ENCODE measurements around the gene STK38. TPM values are rescaled to one million over a fixed set of nuclear protein-coding genes. Genes with fewer than 3 reads are reported as not detected.
"Not testable (repeated sequence)": the region's sequence is repeated elsewhere in the genome, so short reads cannot be mapped to it uniquely, and the experiment has no call there.

STK38 gene
- total RNA-seq, 2 experiments from 2014 or later = 88.9 to 93.2 TPM

- H3K4me3 Mint-ChIP-seq = no peak overlapping the region
- no peaks in the 10 kb centered on the region for H3K36me3 Mint-ChIP-seq (ENCODE audit: low read depth)
- H3K9me3 Mint-ChIP-seq = no peaks in the 10 kb centered on the region
- CTCF ChIA-PET = interaction anchor here (1.8 to 2.6 kb wide), 3 partner anchors 137 to 155 kb away, joined by 5 to 26 read pairs (median 12); no protein-coding TSS in a partner anchor
- POLR2A ChIA-PET = no interaction called here
- no peak for DNase-seq
- no peak overlapping the region for H3K27ac Mint-ChIP-seq
- peaks cover 11% of the 10 kb centered on the region for H3K4me1 Mint-ChIP-seq
- no peaks in the 10 kb centered on the region for H3K27me3 Mint-ChIP-seq
Measured at GRCh38 chr6:36578431-36578830, 31.2 kb upstream of the STK38 start.

DNA sequence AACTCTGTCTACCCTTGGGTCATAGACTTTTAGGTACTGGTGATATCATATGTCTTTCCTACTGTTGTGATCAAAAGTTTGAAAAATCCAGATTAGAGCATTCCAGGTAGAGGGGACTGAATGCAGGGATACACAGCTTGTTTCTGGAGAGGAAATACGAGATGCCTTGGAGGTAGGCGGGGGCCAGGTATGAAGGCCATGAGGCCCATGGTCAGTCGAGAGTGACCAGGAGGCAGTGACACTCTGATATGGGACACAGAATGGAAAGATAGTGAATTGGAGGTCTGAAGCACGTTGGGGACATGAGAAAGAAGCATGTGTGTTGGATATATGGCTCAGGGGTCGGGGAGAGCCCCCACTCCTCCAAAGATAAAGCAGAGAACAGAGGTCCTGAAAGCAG lies 30.8 kb upstream of the STK38 start:
- H3K27me3 Mint-ChIP-seq = no peaks in the 10 kb centered on the region
- no peaks in the 10 kb centered on the region for H3K36me3 Mint-ChIP-seq (ENCODE audit: low read depth)
- H3K4me3 Mint-ChIP-seq = no peak overlapping the region
- H3K27ac Mint-ChIP-seq = no peak overlapping the region
- no peak for DNase-seq
- no peaks in the 10 kb centered on the region for H3K9me3 Mint-ChIP-seq
- CTCF ChIA-PET = interaction anchor here (2.6 kb wide), 1 partner anchor 155 kb away, joined by 12 read pairs; no protein-coding TSS in a partner anchor
- POLR2A ChIA-PET = no interaction called here
- peaks cover 9% of the 10 kb centered on the region for H3K4me1 Mint-ChIP-seq

- H3K27me3 Mint-ChIP-seq = no peaks in the 10 kb centered on the region
- H3K4me1 Mint-ChIP-seq = peaks cover 6% of the 10 kb centered on the region
- no peaks in the 10 kb centered on the region for H3K36me3 Mint-ChIP-seq (ENCODE audit: low read depth)
- ChIA-PET CTCF (no interaction called here), POLR2A (no interaction called here)
- no peak overlapping the region for H3K27ac Mint-ChIP-seq
- no peaks in the 10 kb centered on the region for H3K9me3 Mint-ChIP-seq
- no peak overlapping the region for H3K4me3 Mint-ChIP-seq
- no peak for DNase-seq
Measured at GRCh38 chr6:36577301-36577700, 30.0 kb upstream of the STK38 start.

GRCh38 chr6:36576578-36576977 lies 29.3 kb upstream of the STK38 start:
- no peaks in the 10 kb centered on the region for H3K9me3 Mint-ChIP-seq
- peaks cover 6% of the 10 kb centered on the region for H3K4me1 Mint-ChIP-seq
- ChIA-PET CTCF (no interaction called here), POLR2A (interaction anchor here (0.6 to 1.5 kb wide), 4 partner anchors 12 to 33 kb away, joined by 3 to 4 read pairs (median 4); no protein-coding TSS in a partner anchor)
- H3K36me3 Mint-ChIP-seq (ENCODE audit: low read depth) = no peaks in the 10 kb centered on the region
- H3K4me3 Mint-ChIP-seq = no peak overlapping the region
- no peaks in the 10 kb centered on the region for H3K27me3 Mint-ChIP-seq
- no peak for DNase-seq
- no peak overlapping the region for H3K27ac Mint-ChIP-seq

- Mint-ChIP-seq H3K9me3 (no peaks in the 10 kb centered on the region), H3K36me3 (ENCODE audit: low read depth) (no peaks in the 10 kb centered on the region), H3K4me1 (peaks cover 7% of the 10 kb centered on the region), H3K27me3 (no peaks in the 10 kb centered on the region), H3K27ac (no peak overlapping the region), H3K4me3 (no peak overlapping the region)
- ChIA-PET POLR2A (no interaction called here), CTCF (interaction anchor here (0.6 kb wide), 1 partner anchor 274 kb away, joined by 3 read pairs; no protein-coding TSS in a partner anchor)
- DNase-seq = no peak
Measured at GRCh38 chr6:36574679-36575078, 27.4 kb upstream of the STK38 start.

GRCh38 chr6:36572353-36573311 lies 25.4 kb upstream of the STK38 start:
- H3K4me1 Mint-ChIP-seq; H3K27ac Mint-ChIP-seq; H3K36me3 Mint-ChIP-seq (ENCODE audit: low read depth); CTCF ChIA-PET; H3K27me3 Mint-ChIP-seq; H3K9me3 Mint-ChIP-seq; POLR2A ChIA-PET; DNase-seq; H3K4me3 Mint-ChIP-seq: not testable (repeated sequence)

GRCh38 chr6:36571122-36572043 lies 24.1 kb upstream of the STK38 start:
- ChIA-PET POLR2A (interaction anchor here (0.6 kb wide), 1 partner anchor 29 kb away, joined by 3 read pairs; no protein-coding TSS in a partner anchor), CTCF (interaction anchor here (0.6 kb wide), 1 partner anchor 18 kb away, joined by 3 read pairs; no protein-coding TSS in a partner anchor)

GRCh38 chr6:36570264-36570663 lies 23.0 kb upstream of the STK38 start:
- peaks cover 2% of the 10 kb centered on the region for H3K4me1 Mint-ChIP-seq
- no peak overlapping the region for H3K4me3 Mint-ChIP-seq
- H3K27me3 Mint-ChIP-seq = no peaks in the 10 kb centered on the region
- no peak for DNase-seq
- H3K27ac Mint-ChIP-seq = no peak overlapping the region
- H3K36me3 Mint-ChIP-seq (ENCODE audit: low read depth) = no peaks in the 10 kb centered on the region
- CTCF ChIA-PET = interaction anchor here (1.1 kb wide), 1 partner anchor 45 kb away, joined by 4 read pairs; no protein-coding TSS in a partner anchor
- H3K9me3 Mint-ChIP-seq = no peaks in the 10 kb centered on the region
- POLR2A ChIA-PET = no interaction called here

More at GRCh38 chr6:36571122-36572043, 24.1 kb upstream of the STK38 start:
- Mint-ChIP-seq H3K4me3 (no peak overlapping the region), H3K4me1 (peaks cover 2% of the 10 kb centered on the region), H3K27ac (no peak overlapping the region), H3K36me3 (ENCODE audit: low read depth) (no peaks in the 10 kb centered on the region), H3K27me3 (no peaks in the 10 kb centered on the region), H3K9me3 (no peaks in the 10 kb centered on the region)
- no peak for DNase-seq

DNA sequence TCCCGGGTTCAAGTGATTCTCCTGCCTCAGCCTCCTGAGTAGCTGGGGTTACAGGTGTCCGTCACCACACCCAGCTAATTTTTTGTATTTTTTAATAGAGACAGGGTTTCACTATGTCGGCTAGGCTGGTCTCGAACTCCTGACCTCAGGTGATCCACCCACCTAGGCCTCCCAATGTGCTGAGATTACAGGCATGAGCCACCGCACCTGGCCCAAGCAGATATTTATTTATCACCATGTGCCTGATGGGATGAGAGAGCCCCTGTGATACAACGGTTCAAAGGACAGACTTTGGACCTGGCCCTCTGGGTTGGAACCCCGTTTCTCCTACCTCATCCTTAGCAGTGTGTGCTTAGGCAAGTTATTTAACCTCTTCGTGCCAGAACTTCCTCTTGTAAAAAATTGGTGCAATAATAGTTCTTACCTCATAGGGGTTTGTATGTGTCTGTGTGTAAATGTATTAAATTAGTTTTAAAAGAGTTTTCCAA lies 19.2 kb upstream of the STK38 start:
- peaks cover 11% of the 10 kb centered on the region for H3K27me3 Mint-ChIP-seq
- no peak overlapping the region for H3K27ac Mint-ChIP-seq
- DNase-seq = no peak
- CTCF ChIA-PET = interaction anchor here (1.2 kb wide), 1 partner anchor 138 kb away, joined by 3 read pairs; no protein-coding TSS in a partner anchor
- no peaks in the 10 kb centered on the region for H3K36me3 Mint-ChIP-seq (ENCODE audit: low read depth)
- H3K4me3 Mint-ChIP-seq = no peak overlapping the region
- H3K4me1 Mint-ChIP-seq = peaks cover 2% of the 10 kb centered on the region
- POLR2A ChIA-PET = interaction anchor here (0.8 kb wide), 1 partner anchor 111 kb away, joined by 3 read pairs; no protein-coding TSS in a partner anchor
- H3K9me3 Mint-ChIP-seq = no peaks in the 10 kb centered on the region

DNA sequence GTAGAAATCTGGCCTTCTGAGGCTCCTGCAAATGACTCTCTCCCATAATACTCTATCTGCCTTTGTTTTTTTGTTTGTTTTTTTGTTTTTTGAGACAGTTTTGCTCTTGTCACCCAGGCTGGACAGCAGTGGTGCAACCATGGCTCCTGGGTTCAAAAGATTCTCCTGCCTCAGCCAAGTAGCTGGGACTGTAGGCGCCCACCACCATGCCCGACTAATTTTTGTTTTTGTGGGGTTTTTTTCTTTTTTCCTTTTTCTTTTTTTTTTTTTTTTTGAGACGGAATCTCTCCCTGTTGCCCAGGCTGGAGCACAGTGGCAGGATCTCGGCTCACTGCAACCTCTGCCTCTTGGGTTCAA lies 16.6 kb upstream of the STK38 start:
- no peaks in the 10 kb centered on the region for H3K4me1 Mint-ChIP-seq
- H3K27ac Mint-ChIP-seq = no peak overlapping the region
- no peaks in the 10 kb centered on the region for H3K36me3 Mint-ChIP-seq (ENCODE audit: low read depth)
- ChIA-PET CTCF (interaction anchor here (0.6 kb wide), 1 partner anchor 9 kb away, joined by 3 read pairs; no protein-coding TSS in a partner anchor), POLR2A (no interaction called here)
- no peak overlapping the region for H3K4me3 Mint-ChIP-seq
- DNase-seq = no peak
- no peaks in the 10 kb centered on the region for H3K9me3 Mint-ChIP-seq
- peaks cover 20% of the 10 kb centered on the region for H3K27me3 Mint-ChIP-seq

DNA sequence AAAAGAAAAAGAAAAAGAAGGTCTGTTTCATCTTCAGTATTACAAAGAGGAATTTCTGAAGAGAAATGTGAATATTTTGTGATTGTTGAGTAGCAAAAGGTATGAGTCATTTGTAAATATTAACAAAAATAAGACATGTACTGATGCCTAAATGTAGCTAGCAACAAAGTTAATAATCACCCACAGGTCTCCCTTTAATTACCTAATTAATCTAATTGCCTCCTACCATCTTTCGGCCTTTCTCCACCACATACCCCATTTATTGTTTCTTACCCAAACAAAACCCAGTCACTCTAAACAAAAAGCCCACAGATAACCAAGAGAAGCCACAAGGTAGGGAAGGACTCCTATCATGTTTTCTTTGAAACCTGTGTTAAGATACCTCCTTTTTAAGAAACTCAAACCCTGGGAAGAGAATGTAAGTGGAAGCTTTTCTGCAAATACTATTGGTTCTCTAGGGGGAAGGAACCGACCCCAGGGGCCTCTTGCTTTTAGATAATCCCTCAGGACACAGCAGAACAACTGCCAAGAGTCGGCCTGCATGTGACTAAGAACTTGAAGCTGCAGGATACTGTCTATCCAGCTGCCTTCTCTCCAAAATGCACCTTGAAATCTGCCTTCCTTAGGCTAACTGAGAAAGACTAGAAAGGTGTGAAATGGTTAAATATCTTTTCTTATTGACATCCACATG lies 16.1 kb upstream of the STK38 start:
- no peak overlapping the region for H3K27ac Mint-ChIP-seq
- no peak overlapping the region for H3K4me3 Mint-ChIP-seq
- H3K27me3 Mint-ChIP-seq = peaks cover 20% of the 10 kb centered on the region
- H3K4me1 Mint-ChIP-seq = no peaks in the 10 kb centered on the region
- ChIA-PET POLR2A (no interaction called here), CTCF (no interaction called here)
- no peaks in the 10 kb centered on the region for H3K36me3 Mint-ChIP-seq (ENCODE audit: low read depth)
- DNase-seq = no peak
- no peaks in the 10 kb centered on the region for H3K9me3 Mint-ChIP-seq

DNA sequence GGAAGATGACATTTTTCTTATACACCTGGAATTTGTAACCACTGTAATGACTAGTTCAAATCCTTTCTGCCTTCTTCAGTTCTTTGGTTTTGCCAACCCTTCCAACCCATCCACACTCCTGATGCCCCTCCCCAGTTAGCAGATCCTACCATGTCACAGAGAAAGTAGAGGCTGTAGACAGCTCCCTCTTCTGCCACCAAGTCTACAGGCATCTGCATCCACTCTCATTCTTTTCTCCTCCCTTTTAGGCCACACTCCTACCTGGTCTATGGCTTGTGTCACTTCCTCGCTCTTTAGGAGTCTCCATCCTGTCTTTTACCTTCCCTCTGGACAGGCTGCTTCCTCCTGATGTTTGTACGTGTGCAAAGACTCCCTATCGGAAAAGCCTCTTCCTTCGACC lies 13.5 kb upstream of the STK38 start:
- ChIA-PET CTCF (no interaction called here), POLR2A (no interaction called here)
- Mint-ChIP-seq H3K27me3 (peaks cover 24% of the 10 kb centered on the region), H3K4me1 (no peaks in the 10 kb centered on the region), H3K4me3 (no peak overlapping the region), H3K36me3 (ENCODE audit: low read depth) (no peaks in the 10 kb centered on the region), H3K27ac (no peak overlapping the region), H3K9me3 (no peaks in the 10 kb centered on the region)
- DNase-seq = no peak
